ENCODE measurements around the gene NDUFAF4. TPM values are rescaled to one million over a fixed set of nuclear protein-coding genes. Genes with fewer than 3 reads are reported as not detected.
"Not testable (repeated sequence)": the region's sequence is repeated elsewhere in the genome, so short reads cannot be mapped to it uniquely, and the experiment has no call there.

Gene NDUFAF4
- total RNA-seq, 1 donor, result 23.3 TPM

GRCh38 chr6:96913621-96914020 lies 15.9 kb upstream of the NDUFAF4 start:
- Histone ChIP-seq H3K27me3 (ENCODE audit: insufficient read depth, low read length) (peaks cover 19% of the 10 kb centered on the region), H3K9me3 (ENCODE audit: low read depth, low read length) (no peaks in the 10 kb centered on the region), H3K4me1 (ENCODE audit: insufficient read depth, low read length) (no peaks in the 10 kb centered on the region), H3K4me3 (ENCODE audit: low read length) (no peak overlapping the region)

- H3K9me3 ChIP-seq (ENCODE audit: low read depth, low read length), result no peaks in the 10 kb centered on the region
- H3K4me1 ChIP-seq (ENCODE audit: insufficient read depth, low read length), result no peaks in the 10 kb centered on the region
- peaks cover 19% of the 10 kb centered on the region for H3K27me3 ChIP-seq (ENCODE audit: insufficient read depth, low read length)
- H3K4me3 ChIP-seq (ENCODE audit: low read length), result no peak overlapping the region
Observed at GRCh38 chr6:96911751-96912150, 14.1 kb upstream of the NDUFAF4 start.

- no peaks in the 10 kb centered on the region for H3K4me1 ChIP-seq (ENCODE audit: insufficient read depth, low read length)
- H3K9me3 ChIP-seq (ENCODE audit: low read depth, low read length), result no peaks in the 10 kb centered on the region
- H3K4me3 ChIP-seq (ENCODE audit: low read length), result no peak overlapping the region
- peaks cover 19% of the 10 kb centered on the region for H3K27me3 ChIP-seq (ENCODE audit: insufficient read depth, low read length)
Observed at GRCh38 chr6:96911171-96911570, 13.5 kb upstream of the NDUFAF4 start.

- Histone ChIP-seq H3K27me3 (ENCODE audit: insufficient read depth, low read length) (peaks cover 19% of the 10 kb centered on the region), H3K4me3 (ENCODE audit: low read length) (no peak overlapping the region), H3K9me3 (ENCODE audit: low read depth, low read length) (no peaks in the 10 kb centered on the region)
Observed at GRCh38 chr6:96909811-96910210, 12.1 kb upstream of the NDUFAF4 start.

GRCh38 chr6:96907498-96907897 lies 9.8 kb upstream of the NDUFAF4 start:
- no peaks in the 10 kb centered on the region for H3K9me3 ChIP-seq (ENCODE audit: low read depth, low read length)
- peaks cover 4% of the 10 kb centered on the region for H3K27me3 ChIP-seq (ENCODE audit: insufficient read depth, low read length)
- no peaks in the 10 kb centered on the region for H3K4me1 ChIP-seq (ENCODE audit: insufficient read depth, low read length)
- no peak overlapping the region for H3K4me3 ChIP-seq (ENCODE audit: low read length)

More at GRCh38 chr6:96909811-96910210, 12.1 kb upstream of the NDUFAF4 start:
- no peaks in the 10 kb centered on the region for H3K4me1 ChIP-seq (ENCODE audit: insufficient read depth, low read length)

- Histone ChIP-seq H3K27me3 (ENCODE audit: insufficient read depth, low read length) (no peaks in the 10 kb centered on the region), H3K4me1 (ENCODE audit: insufficient read depth, low read length) (peaks cover 29% of the 10 kb centered on the region), H3K4me3 (ENCODE audit: low read length) (no peak overlapping the region), H3K9me3 (ENCODE audit: low read depth, low read length) (no peaks in the 10 kb centered on the region)
Observed at GRCh38 chr6:96900873-96901272, 3.2 kb upstream of the NDUFAF4 start.

GRCh38 chr6:96899451-96899998 lies 1.8 kb upstream of the NDUFAF4 start:
- Histone ChIP-seq H3K9me3 (ENCODE audit: low read depth, low read length) (no peaks in the 10 kb centered on the region), H3K4me3 (ENCODE audit: low read length) (no peak overlapping the region), H3K27me3 (ENCODE audit: insufficient read depth, low read length) (no peaks in the 10 kb centered on the region), H3K4me1 (ENCODE audit: insufficient read depth, low read length) (peaks cover 31% of the 10 kb centered on the region)

GRCh38 chr6:96899019-96899418 lies 1.3 kb upstream of the NDUFAF4 start:
- H3K9me3 ChIP-seq (ENCODE audit: low read depth, low read length), result no peaks in the 10 kb centered on the region
- peaks cover 31% of the 10 kb centered on the region for H3K4me1 ChIP-seq (ENCODE audit: insufficient read depth, low read length)
- no peak overlapping the region for H3K4me3 ChIP-seq (ENCODE audit: low read length)
- H3K27me3 ChIP-seq (ENCODE audit: insufficient read depth, low read length), result no peaks in the 10 kb centered on the region

- Histone ChIP-seq H3K4me1 (ENCODE audit: insufficient read depth, low read length) (peaks cover 31% of the 10 kb centered on the region), H3K4me3 (ENCODE audit: low read length) (peak overlapping the region; percentile 85), H3K9me3 (ENCODE audit: low read depth, low read length) (no peaks in the 10 kb centered on the region), H3K27me3 (ENCODE audit: insufficient read depth, low read length) (no peaks in the 10 kb centered on the region)
Observed at GRCh38 chr6:96898241-96898851, 655 bp upstream of the NDUFAF4 start.

- Histone ChIP-seq H3K9me3 (ENCODE audit: low read depth, low read length) (no peaks in the 10 kb centered on the region), H3K4me1 (ENCODE audit: insufficient read depth, low read length) (no peaks in the 10 kb centered on the region), H3K4me3 (ENCODE audit: low read length) (no peak overlapping the region), H3K27me3 (ENCODE audit: insufficient read depth, low read length) (no peaks in the 10 kb centered on the region)
Observed at GRCh38 chr6:96889146-96889545, 8.5 kb downstream of the NDUFAF4 start.

GRCh38 chr6:96888745-96889144 lies 8.9 kb downstream of the NDUFAF4 start:
- no peaks in the 10 kb centered on the region for H3K4me1 ChIP-seq (ENCODE audit: insufficient read depth, low read length)
- H3K4me3 ChIP-seq (ENCODE audit: low read length), result no peak overlapping the region
- H3K9me3 ChIP-seq (ENCODE audit: low read depth, low read length), result no peaks in the 10 kb centered on the region
- H3K27me3 ChIP-seq (ENCODE audit: insufficient read depth, low read length), result no peaks in the 10 kb centered on the region

GRCh38 chr6:96886519-96886918 lies 11.2 kb downstream of the NDUFAF4 start:
- Histone ChIP-seq H3K27me3 (ENCODE audit: insufficient read depth, low read length) (no peaks in the 10 kb centered on the region), H3K4me3 (ENCODE audit: low read length) (no peak overlapping the region), H3K9me3 (ENCODE audit: low read depth, low read length) (no peaks in the 10 kb centered on the region), H3K4me1 (ENCODE audit: insufficient read depth, low read length) (no peaks in the 10 kb centered on the region)

- H3K4me1 ChIP-seq (ENCODE audit: insufficient read depth, low read length); H3K27me3 ChIP-seq (ENCODE audit: insufficient read depth, low read length); H3K9me3 ChIP-seq (ENCODE audit: low read depth, low read length); H3K4me3 ChIP-seq (ENCODE audit: low read length): not testable (repeated sequence)
Observed at GRCh38 chr6:96885187-96885631, 12.5 kb downstream of the NDUFAF4 start.

- Histone ChIP-seq H3K27me3 (ENCODE audit: insufficient read depth, low read length) (no peaks in the 10 kb centered on the region), H3K9me3 (ENCODE audit: low read depth, low read length) (no peaks in the 10 kb centered on the region), H3K4me3 (ENCODE audit: low read length) (no peak overlapping the region), H3K4me1 (ENCODE audit: insufficient read depth, low read length) (no peaks in the 10 kb centered on the region)
Observed at GRCh38 chr6:96878143-96878542, 19.5 kb downstream of the NDUFAF4 start.

GRCh38 chr6:96876886-96877545 lies 20.7 kb downstream of the NDUFAF4 start:
- no peaks in the 10 kb centered on the region for H3K27me3 ChIP-seq (ENCODE audit: insufficient read depth, low read length)
- H3K4me3 ChIP-seq (ENCODE audit: low read length), result no peak overlapping the region
- no peaks in the 10 kb centered on the region for H3K4me1 ChIP-seq (ENCODE audit: insufficient read depth, low read length)
- no peaks in the 10 kb centered on the region for H3K9me3 ChIP-seq (ENCODE audit: low read depth, low read length)

- Histone ChIP-seq H3K9me3 (ENCODE audit: low read depth, low read length) (no peaks in the 10 kb centered on the region), H3K4me1 (ENCODE audit: insufficient read depth, low read length) (no peaks in the 10 kb centered on the region), H3K4me3 (ENCODE audit: low read length) (no peak overlapping the region), H3K27me3 (ENCODE audit: insufficient read depth, low read length) (no peaks in the 10 kb centered on the region)
Observed at GRCh38 chr6:96872976-96873375, 24.7 kb downstream of the NDUFAF4 start.

All from mononuclear cell (primary cell).